GM19372 (cell line): ENCODE data around the gene ASCC1.
"Not testable (repeated sequence)": the region's sequence is repeated elsewhere in the genome, so short reads cannot be mapped to it uniquely, and the experiment has no call there.

ENCODE experiments used
- ATAC-seq: cut with Tn5 transposase; IDR thresholded peaks from one replicate; pipeline ENCODE4 v1.9.1; 2021; ENCODE audit warnings: mild to moderate bottlenecking, low read depth, moderate library complexity; ENCODE audit not compliant: unreplicated experiment

Gene ASCC1

GRCh38 chr10:72133517-72133916 lies 82.6 kb downstream of the ASCC1 start:
- peak; percentile 77 for ATAC-seq

GRCh38 chr10:72132854-72133253 lies 83.2 kb downstream of the ASCC1 start:
- ATAC-seq, result no peak

- no peak for ATAC-seq
These were observed 88.5 kb downstream of the ASCC1 start for GRCh38 chr10:72127571-72127970.

GRCh38 chr10:72126872-72127232 lies 89.2 kb downstream of the ASCC1 start:
- ATAC-seq, result no peak

- no peak for ATAC-seq
These were observed 89.7 kb downstream of the ASCC1 start for GRCh38 chr10:72126184-72126871.

GRCh38 chr10:72124989-72125388 lies 91.1 kb downstream of the ASCC1 start:
- ATAC-seq, result no peak

- ATAC-seq, result no peak
These were observed 91.7 kb downstream of the ASCC1 start for GRCh38 chr10:72124381-72124780.

- no peak for ATAC-seq
These were observed 92.5 kb downstream of the ASCC1 start for GRCh38 chr10:72123616-72124015.

GRCh38 chr10:72122221-72122620 lies 93.9 kb downstream of the ASCC1 start:
- no peak for ATAC-seq

GRCh38 chr10:72121389-72121788 lies 94.7 kb downstream of the ASCC1 start:
- no peak for ATAC-seq

- no peak for ATAC-seq
These were observed 99.7 kb downstream of the ASCC1 start for GRCh38 chr10:72116372-72116771.

- ATAC-seq, result no peak
These were observed 101.2 kb downstream of the ASCC1 start for GRCh38 chr10:72114706-72115450.

- no peak for ATAC-seq
These were observed 105.2 kb downstream of the ASCC1 start for GRCh38 chr10:72110673-72111401.

- ATAC-seq, result no peak
These were observed 106.4 kb downstream of the ASCC1 start for GRCh38 chr10:72109636-72110157.

GRCh38 chr10:72108830-72109635 lies 107.0 kb downstream of the ASCC1 start:
- ATAC-seq, result no peak

- ATAC-seq, result not testable (repeated sequence)
These were observed 108.1 kb downstream of the ASCC1 start for GRCh38 chr10:72108004-72108370.

- ATAC-seq, result no peak
These were observed 108.6 kb downstream of the ASCC1 start for GRCh38 chr10:72107325-72108003.

- no peak for ATAC-seq
These were observed 109.2 kb downstream of the ASCC1 start for GRCh38 chr10:72106896-72107295.

GRCh38 chr10:72106154-72106849 lies 109.8 kb downstream of the ASCC1 start:
- no peak for ATAC-seq
